Measurements from ENCODE around the gene SYTL3. TPM values are rescaled to one million over a fixed set of nuclear protein-coding genes. Genes with fewer than 3 reads are reported as not detected.

Gene SYTL3
- total and polyA plus RNA-seq, 10 of the 15 experiments (the other 5 are each of a cell fraction or from before 2014, with no cell fraction given): 3.3 to 12.1 (median 6.9) TPM

DNA sequence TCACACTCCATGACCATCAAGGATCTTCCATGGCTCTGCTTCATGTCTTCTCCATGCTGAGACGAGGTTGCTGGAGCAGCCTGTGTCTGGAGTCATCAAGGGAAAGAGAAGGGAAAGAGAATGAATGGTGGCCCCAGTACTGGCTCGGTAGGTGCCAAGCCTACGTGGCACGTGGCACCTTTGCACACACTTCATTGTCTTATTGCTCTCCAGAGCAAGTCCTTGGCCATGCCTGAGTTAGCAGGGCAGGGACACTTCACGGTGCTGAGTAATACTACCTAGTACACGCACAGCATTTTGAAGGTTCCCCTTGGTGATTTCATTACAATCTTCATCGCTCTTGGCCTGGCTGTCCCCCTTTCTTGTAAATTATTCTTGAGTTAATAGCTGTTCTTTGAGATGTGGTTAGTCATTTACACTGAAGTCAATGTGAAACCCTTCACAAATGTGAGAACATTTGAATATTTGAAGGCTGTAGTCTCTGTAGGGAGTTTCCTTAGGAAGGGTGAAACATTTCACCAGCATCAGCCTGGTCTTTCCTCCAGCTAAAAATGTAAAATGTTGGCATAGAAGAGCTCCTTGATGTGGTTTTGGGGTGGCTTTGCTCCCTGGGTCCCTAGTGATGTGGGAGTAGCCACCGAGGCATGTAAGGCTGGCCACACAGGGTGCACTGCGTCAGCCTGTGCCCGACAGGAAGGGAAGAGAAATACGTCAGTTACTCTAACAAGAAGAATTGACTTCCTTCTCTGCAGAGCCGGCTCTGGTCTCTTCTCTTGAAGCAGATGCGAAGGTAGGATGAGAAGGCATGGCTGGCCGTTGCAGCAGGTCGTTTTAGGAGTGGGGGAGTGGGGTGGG, at the start of gene SYTL3 (continued):
- TF ChIP-seq, protein P1, sequence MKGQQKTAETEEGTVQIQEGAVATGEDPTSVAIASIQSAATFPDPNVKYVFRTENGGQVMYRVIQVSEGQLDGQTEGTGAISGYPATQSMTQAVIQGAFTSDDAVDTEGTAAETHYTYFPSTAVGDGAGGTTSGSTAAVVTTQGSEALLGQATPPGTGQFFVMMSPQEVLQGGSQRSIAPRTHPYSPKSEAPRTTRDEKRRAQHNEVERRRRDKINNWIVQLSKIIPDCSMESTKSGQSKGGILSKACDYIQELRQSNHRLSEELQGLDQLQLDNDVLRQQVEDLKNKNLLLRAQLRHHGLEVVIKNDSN (IDR thresholded peaks at IDR 0.05; ENCODE audit: borderline replicate concordance, extremely low read length, insufficient read depth, low read depth, low read length): no peak
- TF ChIP-seq SIN3A (IDR thresholded peaks at IDR 0.05; ENCODE audit: low read depth, low read length) (peak; percentile 27; the same call in 1 of the 2 replicates), YY1 (IDR thresholded peaks at IDR 0.05; ENCODE audit: low read depth, low read length) (no peak), NR2C1 (IDR thresholded peaks at IDR 0.05) (no peak), NBN (IDR thresholded peaks at IDR 0.05) (peak; percentile 94), FOS (IDR thresholded peaks at IDR 0.05; ENCODE audit: borderline replicate concordance, extremely low read depth, insufficient read length) (no peak), EZH2 (IDR thresholded peaks at IDR 0.05; ENCODE audit: borderline replicate concordance, control insufficient read depth, low read depth, low read length) (no peak), ZZZ3 (IDR thresholded peaks at IDR 0.05; ENCODE audit: control insufficient read depth, insufficient read length, low read depth) (no peak), PAX5 (IDR thresholded peaks at IDR 0.05; ENCODE audit: borderline replicate concordance, low read depth, low read length) (peak; percentile 94), SP1 (IDR thresholded peaks at IDR 0.05; ENCODE audit: low read depth, low read length) (peak; percentile 59), SREBF1 (IDR thresholded peaks at IDR 0.05; ENCODE audit: low read length) (peak; percentile 23; the same call in 1 of the 2 replicates), RBBP5 (conservative IDR thresholded peaks at IDR 0.05) (no peak), IRF4 (IDR thresholded peaks at IDR 0.05; ENCODE audit: low read depth, low read length) (no peak), ZNF384 (IDR thresholded peaks at IDR 0.05; ENCODE audit: borderline replicate concordance, low read depth, low read length) (no peak), RAD21 (IDR thresholded peaks at IDR 0.05; ENCODE audit: insufficient read depth, low read depth, low read length) (no peak), STAT3 (IDR thresholded peaks at IDR 0.05; ENCODE audit: low read depth, low read length) (peak; percentile 71; the same call in 1 of the 2 replicates), MYC (IDR thresholded peaks at IDR 0.05; ENCODE audit: insufficient read depth, insufficient read length, insufficient replicate concordance, low read length, severe bottlenecking) (peak; percentile 23), BCL11A (IDR thresholded peaks at IDR 0.05; ENCODE audit: low read depth, low read length) (peak; percentile 66), SMARCA5 (IDR thresholded peaks at IDR 0.05) (peak; percentile 92), ZBED1 (IDR thresholded peaks at IDR 0.05; ENCODE audit: borderline replicate concordance) (peak; percentile 97), SMAD5 (IDR thresholded peaks at IDR 0.05; ENCODE audit: low read depth) (no peak)
- TF ChIP-seq, protein P2, sequence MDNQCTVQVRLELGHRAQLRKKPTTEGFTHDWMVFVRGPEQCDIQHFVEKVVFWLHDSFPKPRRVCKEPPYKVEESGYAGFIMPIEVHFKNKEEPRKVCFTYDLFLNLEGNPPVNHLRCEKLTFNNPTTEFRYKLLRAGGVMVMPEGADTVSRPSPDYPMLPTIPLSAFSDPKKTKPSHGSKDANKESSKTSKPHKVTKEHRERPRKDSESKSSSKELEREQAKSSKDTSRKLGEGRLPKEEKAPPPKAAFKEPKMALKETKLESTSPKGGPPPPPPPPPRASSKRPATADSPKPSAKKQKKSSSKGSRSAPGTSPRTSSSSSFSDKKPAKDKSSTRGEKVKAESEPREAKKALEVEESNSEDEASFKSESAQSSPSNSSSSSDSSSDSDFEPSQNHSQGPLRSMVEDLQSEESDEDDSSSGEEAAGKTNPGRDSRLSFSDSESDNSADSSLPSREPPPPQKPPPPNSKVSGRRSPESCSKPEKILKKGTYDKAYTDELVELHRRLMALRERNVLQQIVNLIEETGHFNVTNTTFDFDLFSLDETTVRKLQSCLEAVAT (IDR thresholded peaks at IDR 0.05): peak; percentile 44; the same call in 1 of the 2 replicates
- TF ChIP-seq, protein P3, sequence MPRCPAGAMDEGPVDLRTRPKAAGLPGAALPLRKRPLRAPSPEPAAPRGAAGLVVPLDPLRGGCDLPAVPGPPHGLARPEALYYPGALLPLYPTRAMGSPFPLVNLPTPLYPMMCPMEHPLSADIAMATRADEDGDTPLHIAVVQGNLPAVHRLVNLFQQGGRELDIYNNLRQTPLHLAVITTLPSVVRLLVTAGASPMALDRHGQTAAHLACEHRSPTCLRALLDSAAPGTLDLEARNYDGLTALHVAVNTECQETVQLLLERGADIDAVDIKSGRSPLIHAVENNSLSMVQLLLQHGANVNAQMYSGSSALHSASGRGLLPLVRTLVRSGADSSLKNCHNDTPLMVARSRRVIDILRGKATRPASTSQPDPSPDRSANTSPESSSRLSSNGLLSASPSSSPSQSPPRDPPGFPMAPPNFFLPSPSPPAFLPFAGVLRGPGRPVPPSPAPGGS (IDR thresholded peaks at IDR 0.05; ENCODE audit: borderline replicate concordance, insufficient read depth, low read depth, low read length, poor library complexity, severe bottlenecking): peak; percentile 65

All from GM12878 (cell line).